ENCODE data around the gene HOMER2. TPM values are rescaled to one million over a fixed set of nuclear protein-coding genes. Genes with fewer than 3 reads are reported as not detected.

Gene HOMER2
- total and polyA plus RNA-seq, 2 experiments from 2014 or later, result 10.8 to 23.9 TPM

DNA sequence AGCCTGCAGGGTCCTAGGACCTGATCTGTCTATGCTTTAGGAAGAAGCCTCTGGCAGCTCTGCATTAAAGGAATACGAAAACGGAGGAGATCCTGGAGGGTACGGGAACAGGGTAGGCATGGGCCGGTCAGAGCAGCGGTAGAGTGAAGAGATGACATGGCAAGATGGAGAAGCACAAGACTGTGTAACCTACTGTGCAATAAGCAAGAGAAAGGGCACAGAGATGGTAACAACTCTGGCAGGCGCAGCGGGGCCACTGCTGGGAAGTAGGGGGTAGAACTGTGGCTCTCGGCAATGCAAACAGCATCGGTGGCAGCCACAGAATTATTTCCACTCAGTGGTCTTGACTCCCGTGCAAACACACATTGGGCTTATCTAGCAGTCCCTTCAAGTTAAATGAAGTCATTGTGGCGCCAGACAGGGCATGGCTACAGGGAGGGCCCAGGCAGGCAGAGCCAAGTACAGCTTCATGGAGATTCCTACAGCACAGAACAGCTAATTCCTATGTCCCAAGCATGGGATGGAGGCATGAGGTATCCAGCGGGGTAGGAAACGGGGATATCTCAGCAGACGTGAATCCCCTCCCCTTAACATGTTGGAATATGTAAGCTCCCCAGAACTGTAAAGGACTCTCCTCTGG, 114.3 kb downstream of the HOMER2 start:
- H3K27me3 ChIP-seq (ENCODE audit: insufficient read depth), result no peaks in the 10 kb centered on the region
- Mint-ChIP-seq H3K27me3 (ENCODE audit: insufficient read depth, low read depth, poor library complexity) (no peaks in the 10 kb centered on the region), H3K27ac (no peak overlapping the region), H3K36me3 (ENCODE audit: low read depth) (peaks cover 20% of the 10 kb centered on the region), H3K9me3 (no peaks in the 10 kb centered on the region), H3K4me3 (no peak overlapping the region), H3K4me1 (no peaks in the 10 kb centered on the region; the same call in 2 of the 3 replicates)
- H3K36me3 ChIP-seq (ENCODE audit: insufficient read depth), result peaks cover 1% of the 10 kb centered on the region; the same call in 1 of the 2 replicates
- H2AFZ ChIP-seq, result no peak overlapping the region
- H3K79me2 ChIP-seq (replicated peaks; ENCODE audit: insufficient read depth), result no peaks in the 10 kb centered on the region
- TF ChIP-seq, protein P1, sequence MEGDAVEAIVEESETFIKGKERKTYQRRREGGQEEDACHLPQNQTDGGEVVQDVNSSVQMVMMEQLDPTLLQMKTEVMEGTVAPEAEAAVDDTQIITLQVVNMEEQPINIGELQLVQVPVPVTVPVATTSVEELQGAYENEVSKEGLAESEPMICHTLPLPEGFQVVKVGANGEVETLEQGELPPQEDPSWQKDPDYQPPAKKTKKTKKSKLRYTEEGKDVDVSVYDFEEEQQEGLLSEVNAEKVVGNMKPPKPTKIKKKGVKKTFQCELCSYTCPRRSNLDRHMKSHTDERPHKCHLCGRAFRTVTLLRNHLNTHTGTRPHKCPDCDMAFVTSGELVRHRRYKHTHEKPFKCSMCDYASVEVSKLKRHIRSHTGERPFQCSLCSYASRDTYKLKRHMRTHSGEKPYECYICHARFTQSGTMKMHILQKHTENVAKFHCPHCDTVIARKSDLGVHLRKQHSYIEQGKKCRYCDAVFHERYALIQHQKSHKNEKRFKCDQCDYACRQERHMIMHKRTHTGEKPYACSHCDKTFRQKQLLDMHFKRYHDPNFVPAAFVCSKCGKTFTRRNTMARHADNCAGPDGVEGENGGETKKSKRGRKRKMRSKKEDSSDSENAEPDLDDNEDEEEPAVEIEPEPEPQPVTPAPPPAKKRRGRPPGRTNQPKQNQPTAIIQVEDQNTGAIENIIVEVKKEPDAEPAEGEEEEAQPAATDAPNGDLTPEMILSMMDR (conservative IDR thresholded peaks at IDR 0.05; ENCODE audit: low read depth in 2 of 2), result no peak
- TF ChIP-seq CREB1 (CRISPR knock-in tag; IDR thresholded peaks at IDR 0.05; ENCODE audit: low read depth) (no peak), POLR2AphosphoS5 (IDR thresholded peaks at IDR 0.05; ENCODE audit: low read depth) (no peak), NANOG (IDR thresholded peaks at IDR 0.05; ENCODE audit: borderline replicate concordance) (no peak), ZNF331 (CRISPR knock-in tag; IDR thresholded peaks at IDR 0.05; ENCODE audit: low read depth) (no peak), JUNB (IDR thresholded peaks at IDR 0.05; ENCODE audit: unreplicated experiment) (no peak), EZH2phosphoT487 (IDR thresholded peaks at IDR 0.05; ENCODE audit: unreplicated experiment) (no peak), STAT1 (IDR thresholded peaks at IDR 0.05; ENCODE audit: unreplicated experiment) (no peak), EZH2 (IDR thresholded peaks at IDR 0.05; ENCODE audit: low read depth, unreplicated experiment) (no peak), ZNF114 (CRISPR knock-in tag; IDR thresholded peaks at IDR 0.05) (no peak)
- TF ChIP-seq, protein P2, sequence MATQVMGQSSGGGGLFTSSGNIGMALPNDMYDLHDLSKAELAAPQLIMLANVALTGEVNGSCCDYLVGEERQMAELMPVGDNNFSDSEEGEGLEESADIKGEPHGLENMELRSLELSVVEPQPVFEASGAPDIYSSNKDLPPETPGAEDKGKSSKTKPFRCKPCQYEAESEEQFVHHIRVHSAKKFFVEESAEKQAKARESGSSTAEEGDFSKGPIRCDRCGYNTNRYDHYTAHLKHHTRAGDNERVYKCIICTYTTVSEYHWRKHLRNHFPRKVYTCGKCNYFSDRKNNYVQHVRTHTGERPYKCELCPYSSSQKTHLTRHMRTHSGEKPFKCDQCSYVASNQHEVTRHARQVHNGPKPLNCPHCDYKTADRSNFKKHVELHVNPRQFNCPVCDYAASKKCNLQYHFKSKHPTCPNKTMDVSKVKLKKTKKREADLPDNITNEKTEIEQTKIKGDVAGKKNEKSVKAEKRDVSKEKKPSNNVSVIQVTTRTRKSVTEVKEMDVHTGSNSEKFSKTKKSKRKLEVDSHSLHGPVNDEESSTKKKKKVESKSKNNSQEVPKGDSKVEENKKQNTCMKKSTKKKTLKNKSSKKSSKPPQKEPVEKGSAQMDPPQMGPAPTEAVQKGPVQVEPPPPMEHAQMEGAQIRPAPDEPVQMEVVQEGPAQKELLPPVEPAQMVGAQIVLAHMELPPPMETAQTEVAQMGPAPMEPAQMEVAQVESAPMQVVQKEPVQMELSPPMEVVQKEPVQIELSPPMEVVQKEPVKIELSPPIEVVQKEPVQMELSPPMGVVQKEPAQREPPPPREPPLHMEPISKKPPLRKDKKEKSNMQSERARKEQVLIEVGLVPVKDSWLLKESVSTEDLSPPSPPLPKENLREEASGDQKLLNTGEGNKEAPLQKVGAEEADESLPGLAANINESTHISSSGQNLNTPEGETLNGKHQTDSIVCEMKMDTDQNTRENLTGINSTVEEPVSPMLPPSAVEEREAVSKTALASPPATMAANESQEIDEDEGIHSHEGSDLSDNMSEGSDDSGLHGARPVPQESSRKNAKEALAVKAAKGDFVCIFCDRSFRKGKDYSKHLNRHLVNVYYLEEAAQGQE (IDR thresholded peaks at IDR 0.05; ENCODE audit: unreplicated experiment), result no peak
- TF ChIP-seq, protein P3, sequence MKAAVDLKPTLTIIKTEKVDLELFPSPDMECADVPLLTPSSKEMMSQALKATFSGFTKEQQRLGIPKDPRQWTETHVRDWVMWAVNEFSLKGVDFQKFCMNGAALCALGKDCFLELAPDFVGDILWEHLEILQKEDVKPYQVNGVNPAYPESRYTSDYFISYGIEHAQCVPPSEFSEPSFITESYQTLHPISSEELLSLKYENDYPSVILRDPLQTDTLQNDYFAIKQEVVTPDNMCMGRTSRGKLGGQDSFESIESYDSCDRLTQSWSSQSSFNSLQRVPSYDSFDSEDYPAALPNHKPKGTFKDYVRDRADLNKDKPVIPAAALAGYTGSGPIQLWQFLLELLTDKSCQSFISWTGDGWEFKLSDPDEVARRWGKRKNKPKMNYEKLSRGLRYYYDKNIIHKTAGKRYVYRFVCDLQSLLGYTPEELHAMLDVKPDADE (IDR thresholded peaks at IDR 0.05), result no peak
- TF ChIP-seq, protein P4, sequence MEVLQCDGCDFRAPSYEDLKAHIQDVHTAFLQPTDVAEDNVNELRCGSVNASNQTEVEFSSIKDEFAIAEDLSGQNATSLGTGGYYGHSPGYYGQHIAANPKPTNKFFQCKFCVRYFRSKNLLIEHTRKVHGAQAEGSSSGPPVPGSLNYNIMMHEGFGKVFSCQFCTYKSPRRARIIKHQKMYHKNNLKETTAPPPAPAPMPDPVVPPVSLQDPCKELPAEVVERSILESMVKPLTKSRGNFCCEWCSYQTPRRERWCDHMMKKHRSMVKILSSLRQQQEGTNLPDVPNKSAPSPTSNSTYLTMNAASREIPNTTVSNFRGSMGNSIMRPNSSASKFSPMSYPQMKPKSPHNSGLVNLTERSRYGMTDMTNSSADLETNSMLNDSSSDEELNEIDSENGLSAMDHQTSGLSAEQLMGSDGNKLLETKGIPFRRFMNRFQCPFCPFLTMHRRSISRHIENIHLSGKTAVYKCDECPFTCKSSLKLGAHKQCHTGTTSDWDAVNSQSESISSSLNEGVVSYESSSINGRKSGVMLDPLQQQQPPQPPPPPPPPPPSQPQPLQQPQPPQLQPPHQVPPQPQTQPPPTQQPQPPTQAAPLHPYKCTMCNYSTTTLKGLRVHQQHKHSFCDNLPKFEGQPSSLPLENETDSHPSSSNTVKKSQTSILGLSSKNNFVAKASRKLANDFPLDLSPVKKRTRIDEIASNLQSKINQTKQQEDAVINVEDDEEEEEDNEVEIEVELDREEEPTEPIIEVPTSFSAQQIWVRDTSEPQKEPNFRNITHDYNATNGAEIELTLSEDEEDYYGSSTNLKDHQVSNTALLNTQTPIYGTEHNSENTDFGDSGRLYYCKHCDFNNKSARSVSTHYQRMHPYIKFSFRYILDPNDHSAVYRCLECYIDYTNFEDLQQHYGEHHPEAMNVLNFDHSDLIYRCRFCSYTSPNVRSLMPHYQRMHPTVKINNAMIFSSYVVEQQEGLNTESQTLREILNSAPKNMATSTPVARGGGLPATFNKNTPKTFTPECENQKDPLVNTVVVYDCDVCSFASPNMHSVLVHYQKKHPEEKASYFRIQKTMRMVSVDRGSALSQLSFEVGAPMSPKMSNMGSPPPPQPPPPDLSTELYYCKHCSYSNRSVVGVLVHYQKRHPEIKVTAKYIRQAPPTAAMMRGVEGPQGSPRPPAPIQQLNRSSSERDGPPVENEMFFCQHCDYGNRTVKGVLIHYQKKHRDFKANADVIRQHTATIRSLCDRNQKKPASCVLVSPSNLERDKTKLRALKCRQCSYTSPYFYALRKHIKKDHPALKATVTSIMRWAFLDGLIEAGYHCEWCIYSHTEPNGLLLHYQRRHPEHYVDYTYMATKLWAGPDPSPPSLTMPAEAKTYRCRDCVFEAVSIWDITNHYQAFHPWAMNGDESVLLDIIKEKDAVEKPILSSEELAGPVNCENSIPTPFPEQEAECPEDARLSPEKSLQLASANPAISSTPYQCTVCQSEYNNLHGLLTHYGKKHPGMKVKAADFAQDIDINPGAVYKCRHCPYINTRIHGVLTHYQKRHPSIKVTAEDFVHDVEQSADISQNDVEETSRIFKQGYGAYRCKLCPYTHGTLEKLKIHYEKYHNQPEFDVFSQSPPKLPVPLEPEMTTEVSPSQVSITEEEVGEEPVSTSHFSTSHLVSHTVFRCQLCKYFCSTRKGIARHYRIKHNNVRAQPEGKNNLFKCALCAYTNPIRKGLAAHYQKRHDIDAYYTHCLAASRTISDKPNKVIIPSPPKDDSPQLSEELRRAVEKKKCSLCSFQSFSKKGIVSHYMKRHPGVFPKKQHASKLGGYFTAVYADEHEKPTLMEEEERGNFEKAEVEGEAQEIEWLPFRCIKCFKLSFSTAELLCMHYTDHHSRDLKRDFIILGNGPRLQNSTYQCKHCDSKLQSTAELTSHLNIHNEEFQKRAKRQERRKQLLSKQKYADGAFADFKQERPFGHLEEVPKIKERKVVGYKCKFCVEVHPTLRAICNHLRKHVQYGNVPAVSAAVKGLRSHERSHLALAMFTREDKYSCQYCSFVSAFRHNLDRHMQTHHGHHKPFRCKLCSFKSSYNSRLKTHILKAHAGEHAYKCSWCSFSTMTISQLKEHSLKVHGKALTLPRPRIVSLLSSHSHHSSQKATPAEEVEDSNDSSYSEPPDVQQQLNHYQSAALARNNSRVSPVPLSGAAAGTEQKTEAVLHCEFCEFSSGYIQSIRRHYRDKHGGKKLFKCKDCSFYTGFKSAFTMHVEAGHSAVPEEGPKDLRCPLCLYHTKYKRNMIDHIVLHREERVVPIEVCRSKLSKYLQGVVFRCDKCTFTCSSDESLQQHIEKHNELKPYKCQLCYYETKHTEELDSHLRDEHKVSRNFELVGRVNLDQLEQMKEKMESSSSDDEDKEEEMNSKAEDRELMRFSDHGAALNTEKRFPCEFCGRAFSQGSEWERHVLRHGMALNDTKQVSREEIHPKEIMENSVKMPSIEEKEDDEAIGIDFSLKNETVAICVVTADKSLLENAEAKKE (CRISPR knock-in tag; IDR thresholded peaks at IDR 0.05), result no peak
- DNase-seq (ENCODE audit: low spot score) (no peak), ATAC-seq (no peak)
- no peaks in the 10 kb centered on the region for H3K9me2 ChIP-seq (ENCODE audit: insufficient read depth)
- H3F3A ChIP-seq (replicated peaks; ENCODE audit: low read depth), result no peaks in the 10 kb centered on the region
- H3K4me2 ChIP-seq, result no peak overlapping the region
- H3K4me3 ChIP-seq, result no peak overlapping the region
- no peaks in the 10 kb centered on the region for H3K4me1 ChIP-seq (ENCODE audit: insufficient read depth)
- no peaks in the 10 kb centered on the region for H4K20me1 ChIP-seq (replicated peaks; ENCODE audit: insufficient read depth)
- H3K27ac ChIP-seq (ENCODE audit: low read depth), result no peak overlapping the region

Measured in GM23338 (cell line).